ENCODE results near the gene HSDL1. TPM values are rescaled to one million over a fixed set of nuclear protein-coding genes. Genes with fewer than 3 reads are reported as not detected.

The HSDL1 gene
- total and polyA plus RNA-seq, 10 of the 15 experiments (the other 5 are each of a cell fraction or from before 2014, with no cell fraction given), result 2.0 to 13.4 (median 5.6) TPM

DNA sequence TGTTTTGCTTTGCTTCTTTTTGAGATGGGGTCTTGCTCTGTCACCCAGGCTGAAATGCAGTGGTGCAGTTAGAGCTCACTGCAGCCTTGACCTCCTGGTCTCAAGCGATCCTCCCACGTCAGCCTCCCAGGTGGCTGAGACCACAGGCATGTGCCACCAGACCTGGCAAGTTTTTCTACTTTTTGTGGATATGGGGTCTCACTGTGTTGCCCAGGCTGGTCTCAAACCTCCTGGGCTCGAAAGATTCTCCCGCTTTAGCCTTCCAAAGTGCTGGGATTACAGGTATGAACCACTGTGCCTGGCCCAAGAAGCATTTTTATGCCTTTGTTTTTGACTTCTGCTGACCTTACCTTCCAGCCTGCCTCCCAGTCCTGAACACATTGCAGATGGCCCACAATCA, 10.2 kb upstream of the HSDL1 start (continued):
- TF ChIP-seq E4F1 (IDR thresholded peaks at IDR 0.05; ENCODE audit: borderline replicate concordance, partially characterized antibody), result no peak
- no peak for TF ChIP-seq CEBPB (IDR thresholded peaks at IDR 0.05; ENCODE audit: borderline replicate concordance in 1 of 2, low read depth in 2 of 2, low read length in 2 of 2)
- TF ChIP-seq RUNX3 (IDR thresholded peaks at IDR 0.05; ENCODE audit: low read length), result no peak
- TF ChIP-seq IRF4 (IDR thresholded peaks at IDR 0.05; ENCODE audit: low read depth, low read length), result no peak
- TF ChIP-seq YY1 (IDR thresholded peaks at IDR 0.05; ENCODE audit: low read depth, low read length), result no peak

GRCh38 chr16:84153660-84154214, 8.8 kb upstream of the HSDL1 start:
- Histone ChIP-seq H4K20me1 (ENCODE audit: control insufficient read depth, insufficient read depth) (no peaks in the 10 kb centered on the region), H3K9me3 (replicated peaks; ENCODE audit: control insufficient read depth, insufficient read depth, low read length) (no peaks in the 10 kb centered on the region), H3K79me2 (ENCODE audit: control insufficient read depth, insufficient read depth, low read length) (no peaks in the 10 kb centered on the region), H3K9ac (ENCODE audit: control insufficient read depth, insufficient read depth, low read length) (no peak overlapping the region), H3K36me3 (ENCODE audit: control insufficient read depth in 2 of 2, insufficient read depth in 2 of 2, low read length in 1 of 2) (no peaks in the 10 kb centered on the region), H3K4me2 (ENCODE audit: control insufficient read depth, insufficient read depth) (no peak overlapping the region), H3K27ac (ENCODE audit: control insufficient read depth, insufficient read depth) (no peak overlapping the region), H3K4me3 (no peak overlapping the region), H2AFZ (ENCODE audit: control insufficient read depth, low read depth, low read length) (no peak overlapping the region), H3K4me1 (ENCODE audit: control insufficient read depth, insufficient read depth, low read length) (no peaks in the 10 kb centered on the region), H3K27me3 (replicated peaks in 1 of 2; ENCODE audit: control insufficient read depth in 2 of 2, insufficient read depth in 2 of 2, low read length in 1 of 2) (no peaks in the 10 kb centered on the region)
- POLR2A ChIA-PET, result no interaction called here
- no peak for TF ChIP-seq LARP7 (IDR thresholded peaks at IDR 0.05)
- TF ChIP-seq POLR2A (IDR thresholded peaks at IDR 0.05; ENCODE audit: low read depth, low read length), result no peak
- no peak for TF ChIP-seq RBBP5 (conservative IDR thresholded peaks at IDR 0.05)
- TF ChIP-seq KLF5 (IDR thresholded peaks at IDR 0.05; ENCODE audit: partially characterized antibody), result no peak
- TF ChIP-seq ATF2 (IDR thresholded peaks at IDR 0.05; ENCODE audit: low read length), result no peak
- TF ChIP-seq MTA2 (IDR thresholded peaks at IDR 0.05; ENCODE audit: low read depth), result no peak
- TF ChIP-seq RELA (IDR thresholded peaks at IDR 0.05; ENCODE audit: borderline replicate concordance, partially characterized antibody), result no peak
- TF ChIP-seq TCF3 (IDR thresholded peaks at IDR 0.05; ENCODE audit: borderline replicate concordance, insufficient read depth, low read depth, low read length), result no peak
- TF ChIP-seq NR2C1 (IDR thresholded peaks at IDR 0.05), result no peak
- no peak for TF ChIP-seq SUPT20H (IDR thresholded peaks at IDR 0.05; ENCODE audit: borderline replicate concordance, control insufficient read depth, low read depth, low read length)
- intact Hi-C loops (cut with micrococcal nuclease; ENCODE audit: unreplicated experiment), result no loop called here
- CTCF ChIA-PET, result interaction anchor here (1.9 kb wide), 1 partner anchor 33 kb away, joined by 4 read pairs; the partner anchor contains the start of gene TAF1C
- SMC1A ChIA-PET (ENCODE audit: uncharacterized antibody, unreplicated experiment), result no interaction called here
- FAIRE-seq, result no peak
- no peak for DNase-seq (ENCODE audit: low read depth, low spot score)
- 36% methylated on average over 8 of the region's 8 CpGs for WGBS (ENCODE audit: insufficient coverage, insufficient replicate concordance, low lambda C conversion rate, missing lambda C conversion rate)
- in situ Hi-C loops (cut with MboI), result no loop called here
- no peak for ATAC-seq
- BruUV-seq (replicated peaks), result no TSS peak
- RAD21 ChIA-PET (ENCODE audit: unreplicated experiment), result no interaction called here
